ENCODE results near the gene DNAJC17.

DNAJC17 gene, protein sequence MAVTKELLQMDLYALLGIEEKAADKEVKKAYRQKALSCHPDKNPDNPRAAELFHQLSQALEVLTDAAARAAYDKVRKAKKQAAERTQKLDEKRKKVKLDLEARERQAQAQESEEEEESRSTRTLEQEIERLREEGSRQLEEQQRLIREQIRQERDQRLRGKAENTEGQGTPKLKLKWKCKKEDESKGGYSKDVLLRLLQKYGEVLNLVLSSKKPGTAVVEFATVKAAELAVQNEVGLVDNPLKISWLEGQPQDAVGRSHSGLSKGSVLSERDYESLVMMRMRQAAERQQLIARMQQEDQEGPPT

GRCh38 chr15:40807028-40807887, at the start of gene DNAJC17, which contains the start of gene ZFYVE19:
Gene DNAJC17 (minus strand): TSS chr15:40807473. CDS start chr15:40807446, 27 bp downstream.
Gene ZFYVE19 (plus strand): TSS chr15:40807089. CDS start chr15:40807590, 501 bp downstream.
- TF ChIP-seq, protein P1, sequence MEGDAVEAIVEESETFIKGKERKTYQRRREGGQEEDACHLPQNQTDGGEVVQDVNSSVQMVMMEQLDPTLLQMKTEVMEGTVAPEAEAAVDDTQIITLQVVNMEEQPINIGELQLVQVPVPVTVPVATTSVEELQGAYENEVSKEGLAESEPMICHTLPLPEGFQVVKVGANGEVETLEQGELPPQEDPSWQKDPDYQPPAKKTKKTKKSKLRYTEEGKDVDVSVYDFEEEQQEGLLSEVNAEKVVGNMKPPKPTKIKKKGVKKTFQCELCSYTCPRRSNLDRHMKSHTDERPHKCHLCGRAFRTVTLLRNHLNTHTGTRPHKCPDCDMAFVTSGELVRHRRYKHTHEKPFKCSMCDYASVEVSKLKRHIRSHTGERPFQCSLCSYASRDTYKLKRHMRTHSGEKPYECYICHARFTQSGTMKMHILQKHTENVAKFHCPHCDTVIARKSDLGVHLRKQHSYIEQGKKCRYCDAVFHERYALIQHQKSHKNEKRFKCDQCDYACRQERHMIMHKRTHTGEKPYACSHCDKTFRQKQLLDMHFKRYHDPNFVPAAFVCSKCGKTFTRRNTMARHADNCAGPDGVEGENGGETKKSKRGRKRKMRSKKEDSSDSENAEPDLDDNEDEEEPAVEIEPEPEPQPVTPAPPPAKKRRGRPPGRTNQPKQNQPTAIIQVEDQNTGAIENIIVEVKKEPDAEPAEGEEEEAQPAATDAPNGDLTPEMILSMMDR (conservative IDR thresholded peaks at IDR 0.05): no peak
- peak within 1 kb of the TSS; percentile 87 for H3K27ac ChIP-seq

DNA sequence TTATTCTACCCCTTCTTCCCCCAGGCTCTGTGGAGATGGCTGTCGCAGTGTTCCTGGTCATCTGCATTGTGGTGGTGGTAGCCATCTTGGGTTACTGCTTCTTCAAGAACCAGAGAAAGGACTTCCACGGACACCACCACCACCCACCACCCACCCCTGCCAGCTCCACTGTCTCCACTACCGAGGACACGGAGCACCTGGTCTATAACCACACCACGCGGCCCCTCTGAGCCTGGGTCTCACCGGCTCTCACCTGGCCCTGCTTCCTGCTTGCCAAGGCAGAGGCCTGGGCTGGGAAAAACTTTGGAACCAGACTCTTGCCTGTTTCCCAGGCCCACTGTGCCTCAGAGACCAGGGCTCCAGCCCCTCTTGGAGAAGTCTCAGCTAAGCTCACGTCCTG, 49.5 kb upstream of the DNAJC17 start:
- TF ChIP-seq, protein P1 (conservative IDR thresholded peaks at IDR 0.05): no peak
- H3K27ac ChIP-seq: peak overlapping the region; percentile 92

DNA sequence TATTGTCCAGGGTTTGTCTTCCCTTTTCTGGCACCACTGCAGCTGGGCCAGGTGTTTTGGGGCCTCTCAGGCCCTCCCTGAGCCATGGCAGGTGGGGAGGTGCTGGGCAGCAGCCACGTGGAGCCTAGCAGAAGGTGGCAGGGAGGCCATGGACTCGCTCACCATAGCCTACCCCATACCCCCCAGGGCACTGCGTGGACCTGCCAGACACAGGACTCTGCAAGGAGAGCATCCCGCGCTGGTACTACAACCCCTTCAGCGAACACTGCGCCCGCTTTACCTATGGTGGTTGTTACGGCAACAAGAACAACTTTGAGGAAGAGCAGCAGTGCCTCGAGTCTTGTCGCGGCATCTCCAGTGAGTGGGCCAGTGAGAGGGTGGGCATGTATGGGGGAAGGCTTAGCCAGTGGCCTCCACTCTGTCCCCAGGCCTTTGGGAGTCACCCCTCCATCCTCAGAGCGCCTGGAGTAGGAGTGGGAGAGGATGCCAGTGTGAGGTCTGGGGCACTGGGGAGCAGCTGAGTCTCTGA, 48.5 kb upstream of the DNAJC17 start:
- TF ChIP-seq, protein P1 (conservative IDR thresholded peaks at IDR 0.05): no peak
- peak overlapping the region; percentile 92 for H3K27ac ChIP-seq

GRCh38 chr15:40854161-40854560, 46.9 kb upstream of the DNAJC17 start:
- TF ChIP-seq, protein P1 (conservative IDR thresholded peaks at IDR 0.05): no peak
- H3K27ac ChIP-seq: peak overlapping the region; percentile 92

- TF ChIP-seq, protein P1 (conservative IDR thresholded peaks at IDR 0.05): no peak
- H3K27ac ChIP-seq: peak overlapping the region; percentile 92; the same call in 1 of the 2 replicates
These were observed 46.1 kb upstream of the DNAJC17 start for GRCh38 chr15:40853241-40853890.

- peak overlapping the region; percentile 92; the same call in 1 of the 2 replicates for H3K27ac ChIP-seq
- TF ChIP-seq, protein P1 (conservative IDR thresholded peaks at IDR 0.05): no peak
These were observed 45.3 kb upstream of the DNAJC17 start for GRCh38 chr15:40852529-40852928.

All from VCaP (cell line).